K562 (cell line): Measurements from ENCODE around the gene FIGLA.

Experiments
- ELF4 ChIP-seq: fragments of 450-650 bp; formaldehyde crosslinking; IDR thresholded peaks from 2 replicates; pipeline ENCODE4 v1.4.0; 2022; ENCODE audit warnings: missing genetic modification characterization
- GTF2F1 ChIP-seq: IDR thresholded peaks from 2 replicates; pipeline ENCODE4 v1.6.1; 2011; ENCODE audit warnings: low read depth, low read length, improper control_type of control experiment
- MAFK ChIP-seq: IDR thresholded peaks from 2 replicates; pipeline ENCODE4 v1.6.1; 2011; ENCODE audit warnings: low read length, improper control_type of control experiment
- MEF2A ChIP-seq: IDR thresholded peaks from 2 replicates; pipeline ENCODE4 v1.6.1; 2011; ENCODE audit warnings: low read depth, mild to moderate bottlenecking, low read length, moderate library complexity; ENCODE audit not compliant: control insufficient read depth
- POLR2A ChIP-seq: fragments of 450-650 bp; conservative IDR thresholded peaks from 2 replicates; pipeline ENCODE4 v1.6.1; 2016
- SMC3 ChIP-seq: conservative IDR thresholded peaks from 2 replicates; pipeline ENCODE4 v1.6.1; 2011; ENCODE audit warnings: low read depth, low read length, improper control_type of control experiment; ENCODE audit not compliant: insufficient read depth
- YY1 ChIP-seq, 3 experiments: IDR thresholded peaks; 2 replicates each; pipeline ENCODE4 v1.6.1; 2011; ENCODE audit warnings: low read length in 2 of 3, mild to moderate bottlenecking in 2 of 3, moderate library complexity in 2 of 3, borderline replicate concordance in 1 of 3, control low read depth in 1 of 3, low read depth in 1 of 3; ENCODE audit not compliant: insufficient read depth in 3 of 3, insufficient replicate concordance in 2 of 3, control insufficient read depth in 1 of 3, insufficient read length in 1 of 3; ENCODE audit errors: extremely low read depth in 1 of 3
- ZBTB17 ChIP-seq: fragments of 450-650 bp; formaldehyde crosslinking; IDR thresholded peaks from 2 replicates; pipeline ENCODE4 v1.4.0; 2020; ENCODE audit warnings: mild to moderate bottlenecking
- TF ChIP-seq, protein P1 (sequence below): fragments of 450-650 bp; IDR thresholded peaks from 2 replicates; pipeline ENCODE4 v1.6.1; 2016; ENCODE audit warnings: antibody characterized with exemption
- TF ChIP-seq, protein P2 (sequence below), 2 experiments: fragments of 450-650 bp in 1 of 2; sonication (generic) in 1 of 2; formaldehyde crosslinking in 1 of 2; IDR thresholded peaks in 1 of 2; conservative IDR thresholded peaks in 1 of 2; 2 replicates each; pipeline versions ENCODE4 v1.6.1 to v1.8.1; 2016 to 2023; ENCODE audit warnings: mild to moderate bottlenecking in 2 of 2, moderate library complexity in 2 of 2, inconsistent platforms in 1 of 2, missing genetic modification reagents in 1 of 2
- TF ChIP-seq, protein P3 (sequence below), 2 experiments: IDR thresholded peaks; 2 replicates each; pipeline ENCODE4 v1.6.1; 2012; ENCODE audit warnings: improper control_type of control experiment in 2 of 2, low read depth in 2 of 2, low read length in 2 of 2, borderline replicate concordance in 1 of 2

DNA sequence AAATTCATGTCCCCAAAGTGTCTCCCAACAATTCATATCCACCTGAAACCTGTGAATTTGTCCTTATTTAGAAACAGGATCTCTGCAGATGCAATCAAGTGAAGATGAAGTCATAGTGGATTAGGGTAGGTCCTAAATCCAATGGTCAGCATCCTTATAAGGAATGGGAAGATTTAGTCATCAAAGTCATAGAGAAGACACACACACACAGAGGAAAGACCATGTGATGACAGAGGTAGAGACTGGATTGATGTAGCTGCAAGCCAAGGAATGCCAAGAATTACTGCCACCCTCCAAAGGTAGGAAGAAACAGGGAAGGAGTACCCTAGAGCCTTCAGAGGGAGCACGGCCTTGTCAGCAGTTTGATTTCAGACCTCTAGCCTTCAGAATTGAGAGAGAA is 40.1 kb downstream of the FIGLA start:
- TF ChIP-seq, protein P1, sequence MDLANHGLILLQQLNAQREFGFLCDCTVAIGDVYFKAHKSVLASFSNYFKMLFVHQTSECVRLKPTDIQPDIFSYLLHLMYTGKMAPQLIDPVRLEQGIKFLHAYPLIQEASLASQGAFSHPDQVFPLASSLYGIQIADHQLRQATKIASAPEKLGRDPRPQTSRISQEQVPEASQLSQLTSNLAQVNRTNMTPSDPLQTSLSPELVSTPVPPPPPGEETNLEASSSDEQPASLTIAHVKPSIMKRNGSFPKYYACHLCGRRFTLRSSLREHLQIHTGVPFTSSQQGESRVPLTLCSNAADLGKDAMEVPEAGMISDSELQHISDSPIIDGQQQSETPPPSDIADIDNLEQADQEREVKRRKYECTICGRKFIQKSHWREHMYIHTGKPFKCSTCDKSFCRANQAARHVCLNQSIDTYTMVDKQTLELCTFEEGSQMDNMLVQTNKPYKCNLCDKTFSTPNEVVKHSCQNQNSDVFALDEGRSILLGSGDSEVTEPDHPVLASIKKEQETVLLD, result no peak
- TF ChIP-seq MEF2A (no peak), SMC3 (no peak), ELF4 (CRISPR knock-in tag) (no peak), YY1 (IDR thresholded peaks at IDR 0.05; ENCODE audit: borderline replicate concordance in 1 of 3, control insufficient read depth in 1 of 3, extremely low read depth in 1 of 3, insufficient read depth in 3 of 3, insufficient read length in 1 of 3, insufficient replicate concordance in 2 of 3, low read depth in 1 of 3, low read length in 2 of 3) (no peak), ZBTB17 (no peak), POLR2A (no peak), GTF2F1 (no peak), MAFK (no peak)
- TF ChIP-seq, protein P2, sequence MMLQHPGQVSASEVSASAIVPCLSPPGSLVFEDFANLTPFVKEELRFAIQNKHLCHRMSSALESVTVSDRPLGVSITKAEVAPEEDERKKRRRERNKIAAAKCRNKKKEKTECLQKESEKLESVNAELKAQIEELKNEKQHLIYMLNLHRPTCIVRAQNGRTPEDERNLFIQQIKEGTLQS (IDR thresholded peaks at IDR 0.05), result no peak
- TF ChIP-seq, protein P2 (CRISPR knock-in tag; conservative IDR thresholded peaks at IDR 0.05), result no peak
- TF ChIP-seq, protein P3, sequence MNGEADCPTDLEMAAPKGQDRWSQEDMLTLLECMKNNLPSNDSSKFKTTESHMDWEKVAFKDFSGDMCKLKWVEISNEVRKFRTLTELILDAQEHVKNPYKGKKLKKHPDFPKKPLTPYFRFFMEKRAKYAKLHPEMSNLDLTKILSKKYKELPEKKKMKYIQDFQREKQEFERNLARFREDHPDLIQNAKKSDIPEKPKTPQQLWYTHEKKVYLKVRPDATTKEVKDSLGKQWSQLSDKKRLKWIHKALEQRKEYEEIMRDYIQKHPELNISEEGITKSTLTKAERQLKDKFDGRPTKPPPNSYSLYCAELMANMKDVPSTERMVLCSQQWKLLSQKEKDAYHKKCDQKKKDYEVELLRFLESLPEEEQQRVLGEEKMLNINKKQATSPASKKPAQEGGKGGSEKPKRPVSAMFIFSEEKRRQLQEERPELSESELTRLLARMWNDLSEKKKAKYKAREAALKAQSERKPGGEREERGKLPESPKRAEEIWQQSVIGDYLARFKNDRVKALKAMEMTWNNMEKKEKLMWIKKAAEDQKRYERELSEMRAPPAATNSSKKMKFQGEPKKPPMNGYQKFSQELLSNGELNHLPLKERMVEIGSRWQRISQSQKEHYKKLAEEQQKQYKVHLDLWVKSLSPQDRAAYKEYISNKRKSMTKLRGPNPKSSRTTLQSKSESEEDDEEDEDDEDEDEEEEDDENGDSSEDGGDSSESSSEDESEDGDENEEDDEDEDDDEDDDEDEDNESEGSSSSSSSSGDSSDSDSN (IDR thresholded peaks at IDR 0.05; ENCODE audit: borderline replicate concordance in 1 of 2, low read depth in 2 of 2, low read length in 2 of 2), result no peak
